Coronary artery (tissue), 2 donors: ENCODE measurements around the gene UNC80.

Experiments
- DNase-seq: peaks from one replicate; pipeline ENCODE4 v3.0.0-alpha.2; 2017; ENCODE audit warnings: low spot score
- H3K27ac ChIP-seq, 2 donors: fragments of 200-600 bp; sonication (generic); one replicate each; pipeline ENCODE4 v1.5.1; 2016 to 2019
- H3K4me3 ChIP-seq: fragments of 200-600 bp; sonication (generic); 2 replicates; pipeline ENCODE4 v1.5.1; 2016; ENCODE audit warnings: mild to moderate bottlenecking, moderate library complexity
- CTCF ChIP-seq: fragments of 200-600 bp; sonication (generic); IDR thresholded peaks from one replicate; pipeline ENCODE4 v1.5.1; 2019; ENCODE audit warnings: antibody characterized with exemption

The UNC80 gene

GRCh38 chr2:209761566-209761965 is 10.1 kb upstream of the UNC80 start:
- TF ChIP-seq CTCF: no peak
- Histone ChIP-seq H3K27ac (no peak overlapping the region), H3K4me3 (no peak overlapping the region)
- DNase-seq: no peak

GRCh38 chr2:209762563-209762962 is 9.1 kb upstream of the UNC80 start:
- TF ChIP-seq CTCF: no peak
- Histone ChIP-seq H3K27ac (no peak overlapping the region), H3K4me3 (no peak overlapping the region)
- no peak for DNase-seq

GRCh38 chr2:209763106-209763505 is 8.5 kb upstream of the UNC80 start:
- no peak for DNase-seq
- TF ChIP-seq CTCF: no peak
- H3K27ac ChIP-seq: no peak overlapping the region
- H3K4me3 ChIP-seq: no peak overlapping the region

- no peak for DNase-seq
- H3K4me3 ChIP-seq: no peak overlapping the region
- TF ChIP-seq CTCF: no peak
- no peak overlapping the region for H3K27ac ChIP-seq
Measured at GRCh38 chr2:209766613-209767012, 5.0 kb upstream of the UNC80 start.

- no peak for TF ChIP-seq CTCF
Measured at GRCh38 chr2:209767316-209767715, 4.3 kb upstream of the UNC80 start.

GRCh38 chr2:209768557-209768956 is 3.1 kb upstream of the UNC80 start:
- TF ChIP-seq CTCF: no peak

More at GRCh38 chr2:209767316-209767715, 4.3 kb upstream of the UNC80 start:
- Histone ChIP-seq H3K27ac (no peak overlapping the region), H3K4me3 (no peak overlapping the region)
- no peak for DNase-seq

GRCh38 chr2:209772290-209772685 is 656 bp downstream of the UNC80 start:
- no peak for TF ChIP-seq CTCF

More at GRCh38 chr2:209768557-209768956, 3.1 kb upstream of the UNC80 start:
- no peak overlapping the region for H3K27ac ChIP-seq
- no peak overlapping the region for H3K4me3 ChIP-seq
- DNase-seq: no peak

More at GRCh38 chr2:209772290-209772685, 656 bp downstream of the UNC80 start:
- peak overlapping the region; percentile 61 for H3K4me3 ChIP-seq
- DNase-seq: no peak
- H3K27ac ChIP-seq: no peak overlapping the region
